ENCODE results near the gene PDE4D. TPM values are rescaled to one million over a fixed set of nuclear protein-coding genes. Genes with fewer than 3 reads are reported as not detected.

The PDE4D gene
- total RNA-seq, 1 donor from 2014 or later: 39.2 TPM

DNA sequence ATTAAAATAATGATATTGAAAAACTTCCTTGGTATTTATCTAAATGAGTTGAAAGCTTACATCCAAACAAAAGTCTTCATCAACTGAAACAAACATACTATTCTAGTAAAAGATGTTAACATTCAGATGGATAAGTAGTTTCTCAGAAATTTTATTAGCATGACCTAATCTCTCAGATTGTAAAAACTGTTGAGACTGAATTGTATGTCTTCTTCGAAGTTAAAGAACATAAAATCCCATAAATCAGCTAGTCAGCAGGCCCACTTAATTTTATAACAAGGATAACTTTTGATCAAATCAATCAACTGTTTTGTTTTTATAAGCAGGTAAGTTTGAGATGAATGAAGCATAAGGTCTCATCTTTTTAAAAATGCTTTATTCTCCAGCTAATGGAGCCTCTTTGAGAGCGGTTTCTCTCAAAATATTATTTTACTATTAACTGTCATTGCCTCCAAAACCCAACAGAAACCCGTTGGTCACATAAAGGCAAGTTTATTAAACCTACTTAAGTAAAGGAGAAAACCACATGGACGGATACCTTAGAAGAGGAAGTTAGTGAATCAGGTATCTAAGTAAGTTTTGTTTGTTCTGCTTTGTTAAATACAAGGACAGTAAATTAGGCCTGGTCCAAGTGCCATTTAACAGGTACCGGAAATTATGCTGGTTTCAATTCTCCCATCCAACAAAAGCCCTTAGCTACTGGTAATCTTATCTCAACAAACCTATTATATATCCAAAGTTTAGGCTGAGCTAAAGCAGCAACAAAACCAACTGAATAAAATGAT, 457.0 kb downstream of the PDE4D start:
- Histone ChIP-seq H3K4me3 (ENCODE audit: low read depth, low read length) (no peak overlapping the region), H3K27me3 (ENCODE audit: control insufficient read depth, insufficient read depth, low read length) (no peaks in the 10 kb centered on the region), H3K36me3 (ENCODE audit: control insufficient read depth, insufficient read depth, low read length) (no peaks in the 10 kb centered on the region)
- DNase-seq (ENCODE audit: low read depth): no peak
- TF ChIP-seq, protein P1, sequence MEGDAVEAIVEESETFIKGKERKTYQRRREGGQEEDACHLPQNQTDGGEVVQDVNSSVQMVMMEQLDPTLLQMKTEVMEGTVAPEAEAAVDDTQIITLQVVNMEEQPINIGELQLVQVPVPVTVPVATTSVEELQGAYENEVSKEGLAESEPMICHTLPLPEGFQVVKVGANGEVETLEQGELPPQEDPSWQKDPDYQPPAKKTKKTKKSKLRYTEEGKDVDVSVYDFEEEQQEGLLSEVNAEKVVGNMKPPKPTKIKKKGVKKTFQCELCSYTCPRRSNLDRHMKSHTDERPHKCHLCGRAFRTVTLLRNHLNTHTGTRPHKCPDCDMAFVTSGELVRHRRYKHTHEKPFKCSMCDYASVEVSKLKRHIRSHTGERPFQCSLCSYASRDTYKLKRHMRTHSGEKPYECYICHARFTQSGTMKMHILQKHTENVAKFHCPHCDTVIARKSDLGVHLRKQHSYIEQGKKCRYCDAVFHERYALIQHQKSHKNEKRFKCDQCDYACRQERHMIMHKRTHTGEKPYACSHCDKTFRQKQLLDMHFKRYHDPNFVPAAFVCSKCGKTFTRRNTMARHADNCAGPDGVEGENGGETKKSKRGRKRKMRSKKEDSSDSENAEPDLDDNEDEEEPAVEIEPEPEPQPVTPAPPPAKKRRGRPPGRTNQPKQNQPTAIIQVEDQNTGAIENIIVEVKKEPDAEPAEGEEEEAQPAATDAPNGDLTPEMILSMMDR (IDR thresholded peaks at IDR 0.05; ENCODE audit: insufficient read depth, low read length, poor library complexity, severe bottlenecking): no peak

DNA sequence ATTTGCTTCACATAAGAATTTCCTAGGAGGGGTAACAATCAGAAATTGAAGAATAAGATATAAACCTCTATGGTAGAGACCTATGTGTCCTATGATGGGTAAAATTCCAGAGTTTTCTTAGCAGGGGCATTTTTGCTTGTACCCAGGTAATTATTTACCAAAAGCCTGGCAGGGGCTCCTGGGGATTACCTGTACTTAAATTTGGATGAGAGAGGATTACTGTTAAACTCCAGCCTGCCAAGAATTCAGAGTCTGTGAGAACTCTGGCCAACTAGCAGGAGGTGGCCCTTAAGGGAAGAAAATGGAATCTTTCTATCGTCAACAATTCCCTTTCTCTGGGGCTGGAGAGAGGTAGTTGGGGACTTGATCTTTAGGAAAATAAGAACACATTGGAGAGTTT, 460.4 kb downstream of the PDE4D start:
- no peaks in the 10 kb centered on the region for H3K36me3 ChIP-seq (ENCODE audit: control insufficient read depth, insufficient read depth, low read length)
- TF ChIP-seq, protein P1 (IDR thresholded peaks at IDR 0.05; ENCODE audit: insufficient read depth, low read length, poor library complexity, severe bottlenecking): no peak
- no peaks in the 10 kb centered on the region for H3K27me3 ChIP-seq (ENCODE audit: control insufficient read depth, insufficient read depth, low read length)
- no peak overlapping the region for H3K4me3 ChIP-seq (ENCODE audit: low read depth, low read length)
- no peak for DNase-seq (ENCODE audit: low read depth)

DNA sequence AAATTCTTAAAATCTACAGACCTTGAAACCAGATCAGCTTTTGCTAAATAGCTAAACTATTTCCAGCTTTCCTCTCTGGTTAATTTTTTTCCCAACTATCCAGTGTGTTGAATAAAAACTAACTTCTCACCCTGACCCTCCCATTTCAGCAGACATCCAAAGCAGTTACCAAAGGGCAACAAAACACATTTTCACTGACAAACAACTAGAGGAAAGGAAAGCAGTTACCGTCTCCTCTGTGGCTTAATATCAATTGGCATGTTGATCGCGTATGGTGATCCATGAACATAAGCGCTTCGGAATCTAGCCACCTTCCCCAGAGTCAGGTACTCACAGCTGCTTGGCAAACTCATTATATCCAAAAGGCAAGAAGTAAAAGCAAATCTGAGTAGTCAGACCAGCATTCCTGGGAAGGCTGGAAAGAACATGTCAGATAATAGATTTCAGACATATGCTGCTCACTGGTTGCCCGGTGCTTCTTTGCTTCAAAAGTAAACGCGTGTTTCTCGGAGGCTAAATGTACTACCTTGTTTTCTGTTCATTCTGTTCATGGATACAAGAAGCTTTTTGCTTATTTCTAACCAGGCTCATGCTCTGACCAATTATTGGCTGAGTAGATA, 463.4 kb downstream of the PDE4D start:
- DNase-seq (ENCODE audit: low read depth): no peak
- H3K36me3 ChIP-seq (ENCODE audit: control insufficient read depth, insufficient read depth, low read length): no peaks in the 10 kb centered on the region
- H3K27me3 ChIP-seq (ENCODE audit: control insufficient read depth, insufficient read depth, low read length): no peaks in the 10 kb centered on the region
- no peak overlapping the region for H3K4me3 ChIP-seq (ENCODE audit: low read depth, low read length)
- TF ChIP-seq, protein P1 (IDR thresholded peaks at IDR 0.05; ENCODE audit: insufficient read depth, low read length, poor library complexity, severe bottlenecking): no peak

DNA sequence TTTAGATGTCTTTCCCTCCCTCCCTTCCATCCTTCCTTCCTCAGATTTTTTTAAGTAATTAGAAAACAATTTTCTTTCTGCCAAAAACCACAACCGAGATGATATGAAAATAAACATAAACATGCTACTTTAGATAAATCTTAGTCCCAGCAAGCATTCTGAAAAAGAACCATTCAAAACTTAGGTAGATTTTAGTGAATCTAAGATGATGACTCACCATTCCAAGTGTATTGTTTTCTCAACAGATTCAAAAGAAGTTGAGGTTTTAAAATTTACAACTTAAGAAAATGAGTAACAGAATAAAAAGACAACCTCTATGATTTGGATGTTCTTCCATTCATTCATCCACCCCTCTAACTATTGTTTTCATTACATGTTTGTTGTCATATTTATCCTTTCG, 465.1 kb downstream of the PDE4D start:
- no peak for DNase-seq (ENCODE audit: low read depth)
- H3K27me3 ChIP-seq (ENCODE audit: control insufficient read depth, insufficient read depth, low read length): no peaks in the 10 kb centered on the region

DNA sequence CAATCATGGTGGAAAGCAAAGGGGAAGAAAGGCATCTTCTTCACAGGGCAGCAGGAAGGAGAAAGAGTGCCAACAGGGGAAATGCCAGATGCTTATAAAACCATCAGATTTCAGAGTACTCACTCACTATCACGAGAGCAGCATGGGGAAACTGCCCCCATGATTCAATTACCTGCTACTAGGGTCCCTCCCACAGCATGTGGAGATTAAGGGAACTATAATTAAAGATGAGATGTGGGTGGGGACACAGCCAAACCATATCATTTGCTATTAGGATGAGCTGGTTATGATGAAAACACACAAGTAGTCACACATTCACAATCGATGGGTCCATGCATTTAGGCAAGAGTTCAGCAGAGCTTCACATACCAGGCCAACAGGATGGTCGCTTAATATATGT, 469.0 kb downstream of the PDE4D start:
- H3K4me3 ChIP-seq (ENCODE audit: low read depth, low read length): no peak overlapping the region
- no peaks in the 10 kb centered on the region for H3K27me3 ChIP-seq (ENCODE audit: control insufficient read depth, insufficient read depth, low read length)
- DNase-seq (ENCODE audit: low read depth): no peak
- H3K36me3 ChIP-seq (ENCODE audit: control insufficient read depth, insufficient read depth, low read length): no peaks in the 10 kb centered on the region
- TF ChIP-seq, protein P1 (IDR thresholded peaks at IDR 0.05; ENCODE audit: insufficient read depth, low read length, poor library complexity, severe bottlenecking): no peak

More for the DNA sequence above, 465.1 kb downstream of the PDE4D start:
- TF ChIP-seq, protein P1 (IDR thresholded peaks at IDR 0.05; ENCODE audit: insufficient read depth, low read length, poor library complexity, severe bottlenecking): no peak
- Histone ChIP-seq H3K36me3 (ENCODE audit: control insufficient read depth, insufficient read depth, low read length) (no peaks in the 10 kb centered on the region), H3K4me3 (ENCODE audit: low read depth, low read length) (no peak overlapping the region)

All from kidney epithelial cell (primary cell).